DOHH2 (cell line): Measurements from ENCODE around the gene UGT3A1.

Experiments used
- H3F3A ChIP-seq: fragments of 200-600 bp; sonication (generic), shearing (Covaris generic); 2 replicates; pipeline ENCODE4 v1.6.0; 2016; ENCODE audit warnings: antibody characterized with exemption, mild to moderate bottlenecking; ENCODE audit not compliant: control insufficient read depth, insufficient read depth
- H3K27ac ChIP-seq: fragments of 200-600 bp; sonication (generic); 2 replicates; pipeline ENCODE4 v1.5.1; 2014; ENCODE audit warnings: low read depth, mild to moderate bottlenecking, low read length, moderate library complexity
- H3K27me3 ChIP-seq: fragments of 200-600 bp; sonication (generic); 2 replicates; pipeline ENCODE4 v1.6.1; 2014; ENCODE audit warnings: mild to moderate bottlenecking, low read length, mixed read lengths; ENCODE audit not compliant: control insufficient read depth
- H3K36me3 ChIP-seq: fragments of 200-600 bp; sonication (generic); 2 replicates; pipeline ENCODE4 v1.6.1; 2014; ENCODE audit warnings: mild to moderate bottlenecking, low read length, moderate library complexity, mixed read lengths; ENCODE audit not compliant: control insufficient read depth
- H3K4me1 ChIP-seq: fragments of 200-600 bp; sonication (generic); 2 replicates; pipeline ENCODE4 v1.6.1; 2014; ENCODE audit warnings: mild to moderate bottlenecking, low read length, mixed read lengths; ENCODE audit not compliant: control insufficient read depth
- H3K4me2 ChIP-seq: fragments of 200-600 bp; sonication (generic); 2 replicates; pipeline ENCODE4 v1.6.0; 2014; ENCODE audit warnings: mild to moderate bottlenecking, low read length, moderate library complexity
- H3K4me3 ChIP-seq: fragments of 200-600 bp; sonication (generic); 2 replicates; pipeline ENCODE4 v1.5.1; 2014; ENCODE audit warnings: mild to moderate bottlenecking, low read length, mixed read lengths
- H3K79me2 ChIP-seq: fragments of 200-600 bp; sonication (generic); 2 replicates; pipeline ENCODE4 v1.6.1; 2014; ENCODE audit warnings: mild to moderate bottlenecking, low read length, mixed read lengths; ENCODE audit not compliant: control insufficient read depth
- H3K9me2 ChIP-seq: fragments of 200-600 bp; sonication (generic); replicated peaks from 2 replicates; pipeline ENCODE4 v1.6.1; 2014; ENCODE audit warnings: mild to moderate bottlenecking, low read length, mixed read lengths; ENCODE audit not compliant: control insufficient read depth
- H3K9me3 ChIP-seq: fragments of 200-600 bp; sonication (generic); 2 replicates; pipeline ENCODE4 v1.6.1; 2014; ENCODE audit warnings: antibody characterized with exemption, low read length, mixed read lengths; ENCODE audit not compliant: control insufficient read depth, insufficient read depth
- H4K20me1 ChIP-seq: fragments of 200-600 bp; sonication (generic); 2 replicates; pipeline ENCODE4 v1.6.0; 2014; ENCODE audit warnings: low read depth, mild to moderate bottlenecking, antibody characterized with exemption, low read length, moderate library complexity; ENCODE audit not compliant: control insufficient read depth, insufficient read depth
- CTCF ChIP-seq: fragments of 200-600 bp; sonication (generic); IDR thresholded peaks from one replicate; pipeline ENCODE4 v1.5.1; 2014; ENCODE audit warnings: antibody characterized with exemption, mild to moderate bottlenecking, low read depth, low read length; ENCODE audit not compliant: poor library complexity, severe bottlenecking
- EZH2phosphoT487 ChIP-seq: fragments of 200-600 bp; sonication (generic); IDR thresholded peaks from 2 replicates; pipeline ENCODE4 v1.6.1; 2017; ENCODE audit warnings: borderline replicate concordance, mild to moderate bottlenecking, antibody characterized with exemption, low read length, moderate library complexity, mixed read lengths

Gene UGT3A1

GRCh38 chr5:35902046-35902672 lies 89.0 kb downstream of the UGT3A1 start:
- Histone ChIP-seq H3K27ac (peak overlapping the region; percentile 51), H3K79me2 (no peaks in the 10 kb centered on the region), H3K9me2 (no peaks in the 10 kb centered on the region), H3K9me3 (peaks cover 3% of the 10 kb centered on the region; the same call in 1 of the 2 replicates), H3K4me1 (peaks cover 85% of the 10 kb centered on the region), H3K27me3 (no peaks in the 10 kb centered on the region), H3K4me2 (peak overlapping the region; percentile 41), H3K4me3 (peak overlapping the region; percentile 31), H3K36me3 (peaks cover 17% of the 10 kb centered on the region), H3F3A (peaks cover 22% of the 10 kb centered on the region), H4K20me1 (no peaks in the 10 kb centered on the region)
- TF ChIP-seq EZH2phosphoT487 = no peak
- TF ChIP-seq CTCF = no peak
